ENCODE measurements around the gene TNIK. TPM values are rescaled to one million over a fixed set of nuclear protein-coding genes. Genes with fewer than 3 reads are reported as not detected.
"Not testable (repeated sequence)": the region's sequence is repeated elsewhere in the genome, so short reads cannot be mapped to it uniquely, and the experiment has no call there.

The TNIK gene
- total RNA-seq, 1 donor from 2014 or later = 3.0 TPM

DNA sequence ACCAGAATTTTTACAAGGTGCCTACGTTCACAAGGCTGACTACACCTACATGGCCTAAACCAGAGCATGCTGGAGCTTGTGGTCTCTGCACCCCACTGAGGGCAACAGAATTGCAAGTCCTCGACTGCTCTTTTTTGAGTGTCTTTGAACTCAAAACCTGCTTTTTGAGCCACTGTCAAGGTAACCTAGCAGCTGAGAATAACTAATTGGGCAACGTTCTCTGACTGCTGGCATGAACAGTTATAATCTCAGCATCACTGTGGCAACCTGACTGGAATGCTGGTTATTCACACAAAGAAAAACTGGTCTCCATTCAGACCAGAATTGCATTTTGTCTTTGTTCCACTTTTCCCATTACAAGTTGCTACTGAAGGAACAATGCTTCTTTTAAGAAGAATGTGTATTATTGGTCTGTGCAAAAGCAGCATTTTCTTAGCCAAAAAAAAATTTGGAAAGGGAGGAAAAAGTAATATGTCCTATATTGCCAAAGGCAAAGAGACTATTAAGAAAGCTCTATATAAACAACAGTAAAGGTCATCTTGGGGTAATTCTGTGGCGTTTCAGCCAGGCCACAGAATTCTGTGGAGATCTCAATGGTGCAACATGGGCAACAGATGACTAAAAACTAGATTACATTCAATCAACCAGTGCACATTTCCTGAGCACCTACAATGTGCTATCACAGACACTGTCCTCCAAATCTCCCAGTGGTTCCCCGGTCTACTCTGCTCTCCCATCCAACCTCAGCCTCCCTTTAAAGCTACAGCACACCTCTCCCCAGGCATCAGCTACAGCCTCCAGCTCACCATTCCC, 76.8 kb downstream of the TNIK start:
- no peak for ATAC-seq

GRCh38 chr3:171382347-171382746, 77.9 kb downstream of the TNIK start:
- ATAC-seq = not testable (repeated sequence)

DNA sequence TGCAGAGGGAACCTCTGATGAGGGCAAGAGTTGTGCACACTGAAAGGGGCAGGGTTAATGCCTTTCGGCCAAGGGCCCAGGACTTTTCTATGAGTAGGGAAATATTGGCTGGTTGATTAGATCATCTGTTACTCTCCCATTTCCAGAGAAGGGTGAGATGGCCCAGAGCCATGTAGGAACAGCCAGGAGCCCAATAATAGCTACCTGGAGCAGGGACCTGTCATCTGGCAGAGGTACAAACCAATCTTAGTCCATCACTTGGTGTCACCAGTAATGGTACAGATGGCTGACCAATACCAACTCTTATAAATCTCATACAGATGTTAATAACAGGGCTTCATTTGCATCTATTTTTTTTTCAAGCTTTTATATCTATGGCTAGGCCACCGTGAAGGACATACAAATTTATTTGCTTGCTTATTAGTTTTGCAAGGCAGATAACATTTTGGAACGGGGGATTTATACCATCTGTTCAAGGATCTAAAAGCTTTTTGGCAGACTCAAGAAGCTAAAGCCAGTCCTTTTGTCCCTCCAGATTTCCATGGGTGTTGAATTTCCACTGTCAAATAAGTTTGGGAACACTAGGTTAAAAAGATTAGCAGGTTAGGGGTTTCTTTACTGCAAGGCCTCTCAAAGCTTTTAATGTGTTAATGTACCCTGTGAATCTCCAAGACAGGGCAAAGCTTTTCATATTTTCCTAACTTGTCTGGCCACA, 79.3 kb downstream of the TNIK start:
- ATAC-seq = no peak

DNA sequence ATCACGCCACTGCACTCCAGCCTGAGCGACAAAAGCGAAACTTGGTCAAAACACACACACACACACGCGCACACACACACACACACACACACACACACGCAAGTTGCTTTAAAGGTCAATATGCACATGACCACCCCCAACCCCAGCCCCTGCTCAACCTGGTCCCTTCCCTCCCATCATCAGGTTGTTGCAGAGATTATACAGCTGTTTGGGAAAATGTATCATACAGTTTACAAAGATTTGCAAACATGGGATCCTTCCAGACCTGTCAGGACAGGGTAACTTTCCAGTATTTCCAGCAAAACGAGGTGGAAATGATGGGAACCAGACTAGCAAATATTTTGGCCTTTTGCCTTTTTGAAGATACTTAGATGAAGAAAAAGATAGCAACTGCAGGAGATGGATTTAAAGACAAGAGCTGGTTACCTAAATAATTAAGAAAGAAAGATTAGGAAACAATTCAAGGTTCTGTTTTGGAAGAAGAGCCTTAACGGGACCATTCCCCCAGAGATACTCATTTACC, 80.2 kb downstream of the TNIK start:
- ATAC-seq = no peak

- no peak for ATAC-seq
Measured at GRCh38 chr3:171379281-171379680, 80.9 kb downstream of the TNIK start.

GRCh38 chr3:171378586-171378985, 81.6 kb downstream of the TNIK start:
- ATAC-seq = no peak

GRCh38 chr3:171377859-171378258, 82.3 kb downstream of the TNIK start:
- ATAC-seq = no peak

DNA sequence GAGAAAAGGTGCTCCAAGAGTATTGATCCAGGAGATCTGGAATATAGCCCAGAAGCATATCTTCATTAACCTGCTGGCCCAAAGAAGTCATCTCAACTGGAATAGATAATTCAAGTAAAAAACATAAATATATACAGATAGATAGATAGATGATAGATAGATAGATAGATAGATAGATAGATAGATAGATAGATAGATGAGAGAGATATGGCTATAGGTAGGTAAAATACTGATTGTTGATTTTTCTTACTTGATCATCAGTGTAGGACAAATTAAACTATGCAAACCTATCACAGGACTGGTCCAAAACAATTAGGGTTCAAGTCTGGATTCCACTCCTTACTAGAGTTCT, 83.6 kb downstream of the TNIK start:
- no peak for ATAC-seq

- no peak for ATAC-seq
Measured at GRCh38 chr3:171375666-171376595, 84.3 kb downstream of the TNIK start.

GRCh38 chr3:171374661-171375285, 85.4 kb downstream of the TNIK start:
- ATAC-seq = peak; percentile 23

GRCh38 chr3:171374260-171374659, 85.9 kb downstream of the TNIK start:
- ATAC-seq = no peak

DNA sequence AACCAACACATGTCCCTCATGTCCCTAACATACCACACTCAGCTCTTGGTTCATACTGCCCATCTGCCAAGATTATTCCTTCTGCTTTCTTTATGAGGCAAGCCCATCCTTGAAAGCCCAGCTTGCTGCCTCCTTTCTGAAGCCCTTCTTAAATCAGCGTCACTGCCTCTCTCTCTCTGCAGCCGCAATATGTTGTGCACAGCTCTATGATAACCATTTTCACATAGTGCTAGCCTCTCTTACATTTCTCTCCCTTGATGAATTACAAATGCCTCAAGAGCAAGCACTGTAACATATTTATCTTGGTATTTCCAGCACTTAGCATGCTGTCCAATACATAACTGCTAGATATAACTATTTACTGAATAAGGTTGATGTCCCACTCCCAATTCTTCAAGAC, 86.5 kb downstream of the TNIK start:
- no peak for ATAC-seq

- ATAC-seq = no peak
Measured at GRCh38 chr3:171372694-171373093, 87.5 kb downstream of the TNIK start.

DNA sequence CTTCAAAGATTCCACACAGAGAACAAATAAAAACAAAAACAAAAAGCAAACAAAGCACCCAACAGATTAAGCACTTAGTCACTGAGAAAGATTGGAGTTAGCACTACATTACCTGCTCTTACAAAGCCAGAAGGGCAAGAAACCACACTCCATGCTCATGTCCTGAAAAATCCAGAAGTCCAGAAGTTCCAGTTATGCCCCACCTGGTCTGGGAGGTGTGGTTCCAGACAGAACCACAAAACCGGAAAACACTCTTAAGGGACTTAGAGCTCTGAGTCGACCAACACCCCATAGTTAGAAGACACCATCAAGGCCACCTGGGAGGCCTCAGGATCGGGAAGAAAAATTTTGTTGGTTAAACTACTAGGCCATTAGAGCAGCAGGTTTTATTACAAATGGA, 88.9 kb downstream of the TNIK start:
- peak; percentile 76 for ATAC-seq

GRCh38 chr3:171369156-171369555, 91.0 kb downstream of the TNIK start:
- peak; percentile 55 for ATAC-seq

- not testable (repeated sequence) for ATAC-seq
Measured at GRCh38 chr3:171366738-171367137, 93.5 kb downstream of the TNIK start.

DNA sequence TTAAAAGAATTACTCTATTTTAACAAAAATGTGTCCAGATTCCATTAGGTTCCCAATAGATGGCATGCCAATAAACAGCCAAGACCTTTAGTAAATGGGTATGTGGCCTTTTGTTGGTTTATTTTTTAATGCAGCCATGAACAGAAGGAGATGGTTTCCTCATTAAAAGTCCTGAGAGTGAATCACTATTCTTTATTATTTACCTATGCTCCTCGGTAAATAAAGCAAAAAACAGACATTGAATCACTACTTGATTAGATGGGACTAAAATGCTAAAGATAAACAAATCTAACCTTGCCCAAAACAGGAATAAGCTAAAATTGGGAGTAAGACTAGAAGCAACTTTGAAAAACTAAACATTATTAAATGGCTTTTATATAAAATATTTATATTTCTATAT, 94.2 kb downstream of the TNIK start:
- ATAC-seq = no peak

- no peak for ATAC-seq
Measured at GRCh38 chr3:171365489-171365888, 94.7 kb downstream of the TNIK start.

DNA sequence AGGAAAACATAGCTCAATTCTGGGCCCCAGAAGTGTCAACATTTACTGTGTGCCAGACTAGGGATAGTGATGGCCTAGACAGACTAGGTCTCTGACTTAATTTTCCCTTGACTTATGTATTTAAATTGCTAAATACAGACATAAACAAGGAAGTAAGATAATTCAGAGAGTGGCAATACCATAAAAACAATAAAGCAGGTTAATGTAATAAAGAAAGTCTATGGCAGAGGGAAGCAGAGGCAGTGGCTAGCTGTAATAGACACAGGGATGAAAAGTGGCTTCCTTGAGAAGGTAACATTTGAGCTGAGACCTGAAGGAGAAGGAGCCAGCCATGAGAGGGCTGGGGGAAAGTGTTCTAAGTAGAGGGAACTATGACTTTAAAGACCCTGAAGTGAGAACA, 95.7 kb downstream of the TNIK start:
- ATAC-seq = no peak

DNA sequence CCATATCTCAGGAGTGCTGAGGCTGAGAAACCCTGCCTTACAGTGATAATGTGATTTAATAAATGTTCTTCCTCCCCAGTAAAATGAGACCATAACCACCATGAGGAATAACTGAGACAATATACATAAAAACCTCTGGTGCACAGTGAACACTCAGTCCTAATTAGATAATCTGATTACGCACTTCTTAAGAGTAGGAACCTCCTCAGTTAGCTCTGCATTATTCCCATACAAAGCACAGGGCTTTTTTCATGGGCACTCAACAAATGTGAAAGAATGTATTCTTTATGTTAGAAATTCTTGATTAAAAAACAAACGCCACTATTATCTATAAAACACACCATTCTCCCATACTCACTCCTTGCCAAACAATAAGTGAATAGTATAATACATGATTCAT, 97.0 kb downstream of the TNIK start:
- ATAC-seq = no peak

- no peak for ATAC-seq
Measured at GRCh38 chr3:171362575-171362974, 97.6 kb downstream of the TNIK start.

DNA sequence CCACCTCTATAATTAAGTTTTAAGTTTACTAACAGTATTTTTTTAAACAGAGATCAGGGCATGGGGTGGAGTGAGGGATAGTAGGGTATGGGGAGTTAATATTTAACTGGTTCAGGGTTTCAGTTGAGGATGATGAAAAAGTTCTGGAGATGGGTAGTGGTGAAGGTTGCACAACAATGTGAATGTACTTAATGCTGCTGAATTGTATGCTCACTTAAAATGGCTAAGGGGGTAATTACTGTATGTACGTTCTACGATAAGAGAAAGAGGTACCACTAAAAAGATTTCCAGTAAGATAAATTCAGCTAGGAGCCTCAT, 101.4 kb downstream of the TNIK start:
- no peak for ATAC-seq

Measured in esophagus mucosa (tissue), 1 donor.